Neural progenitor cell (in vitro differentiated cells): ENCODE measurements around the gene TBC1D1.

ENCODE experiments used
- EZH2 ChIP-seq: fragments of 200-600 bp; sonication (generic); IDR thresholded peaks from 2 replicates; pipeline ENCODE4 v1.6.1; 2017; ENCODE audit warnings: antibody characterized with exemption, mild to moderate bottlenecking, moderate library complexity
- TF ChIP-seq, protein P1 (sequence below): fragments of 200-600 bp; sonication (generic); IDR thresholded peaks from 2 replicates; pipeline ENCODE4 v1.5.1; 2017; ENCODE audit warnings: antibody characterized with exemption, mild to moderate bottlenecking

GRCh38 chr4:37973441-37973840, 82.6 kb downstream of the TBC1D1 start:
- no peak for TF ChIP-seq EZH2
- TF ChIP-seq, protein P1, sequence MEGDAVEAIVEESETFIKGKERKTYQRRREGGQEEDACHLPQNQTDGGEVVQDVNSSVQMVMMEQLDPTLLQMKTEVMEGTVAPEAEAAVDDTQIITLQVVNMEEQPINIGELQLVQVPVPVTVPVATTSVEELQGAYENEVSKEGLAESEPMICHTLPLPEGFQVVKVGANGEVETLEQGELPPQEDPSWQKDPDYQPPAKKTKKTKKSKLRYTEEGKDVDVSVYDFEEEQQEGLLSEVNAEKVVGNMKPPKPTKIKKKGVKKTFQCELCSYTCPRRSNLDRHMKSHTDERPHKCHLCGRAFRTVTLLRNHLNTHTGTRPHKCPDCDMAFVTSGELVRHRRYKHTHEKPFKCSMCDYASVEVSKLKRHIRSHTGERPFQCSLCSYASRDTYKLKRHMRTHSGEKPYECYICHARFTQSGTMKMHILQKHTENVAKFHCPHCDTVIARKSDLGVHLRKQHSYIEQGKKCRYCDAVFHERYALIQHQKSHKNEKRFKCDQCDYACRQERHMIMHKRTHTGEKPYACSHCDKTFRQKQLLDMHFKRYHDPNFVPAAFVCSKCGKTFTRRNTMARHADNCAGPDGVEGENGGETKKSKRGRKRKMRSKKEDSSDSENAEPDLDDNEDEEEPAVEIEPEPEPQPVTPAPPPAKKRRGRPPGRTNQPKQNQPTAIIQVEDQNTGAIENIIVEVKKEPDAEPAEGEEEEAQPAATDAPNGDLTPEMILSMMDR, result no peak
